Natural killer cell (primary cell): ENCODE data around the gene S100A7A. TPM values are rescaled to one million over a fixed set of nuclear protein-coding genes. Genes with fewer than 3 reads are reported as not detected.

Source experiments
- ATAC-seq, 3 donors: fragments of 150-1000 bp in 2 of 3; fragments of 200-7000 bp in 1 of 3; cut with Tn5 transposase; 1 replicate in 1 of 3; 2 replicates in 2 of 3; pipeline ENCODE4 v1.10.0; 2021; ENCODE audit warnings: mild to moderate bottlenecking in 2 of 3, moderate library complexity in 2 of 3
- DNase-seq, 2 donors: peaks; one replicate each; pipeline versions ENCODE4 v3.0.0 to v3.0.0-alpha.2; 2013 to 2021; ENCODE audit warnings: mixed read lengths in 1 of 2
- H3K27ac ChIP-seq: one replicate; pipeline ENCODE4 v1.5.1; 2013; ENCODE audit warnings: mild to moderate bottlenecking, low read length
- H3K27me3 ChIP-seq: one replicate; pipeline ENCODE4 v1.6.1; 2013; ENCODE audit warnings: low read length; ENCODE audit not compliant: control insufficient read depth, insufficient read depth
- H3K36me3 ChIP-seq: one replicate; pipeline ENCODE4 v1.6.1; 2013; ENCODE audit warnings: low read length; ENCODE audit not compliant: control insufficient read depth, insufficient read depth
- H3K4me1 ChIP-seq: one replicate; pipeline ENCODE4 v1.6.1; 2013; ENCODE audit warnings: low read length; ENCODE audit not compliant: control insufficient read depth, insufficient read depth
- H3K4me3 ChIP-seq: one replicate; pipeline ENCODE4 v1.5.1; 2013; ENCODE audit warnings: low read length
- H3K9me3 ChIP-seq: one replicate; pipeline ENCODE4 v1.6.1; 2013; ENCODE audit warnings: low read length; ENCODE audit not compliant: control insufficient read depth, insufficient read depth
- H3K27ac Mint-ChIP-seq, 2 donors: one replicate each; pipeline ENCODE4 v1.8.0; 2022; ENCODE audit warnings: mild to moderate bottlenecking in 2 of 2, mixed read lengths in 2 of 2, moderate library complexity in 1 of 2
- H3K27me3 Mint-ChIP-seq, 2 donors: one replicate each; pipeline ENCODE4 v1.8.0; 2022; ENCODE audit warnings: low read depth in 2 of 2, mixed read lengths in 2 of 2
- H3K36me3 Mint-ChIP-seq: one replicate; pipeline ENCODE4 v1.8.0; 2022; ENCODE audit warnings: mixed read lengths
- H3K4me1 Mint-ChIP-seq, 2 donors: one replicate each; pipeline ENCODE4 v1.8.0; 2022; ENCODE audit warnings: mixed read lengths in 2 of 2
- H3K4me3 Mint-ChIP-seq: one replicate; pipeline ENCODE4 v1.8.0; 2022; ENCODE audit warnings: mild to moderate bottlenecking, moderate library complexity, mixed read lengths
- H3K9me3 Mint-ChIP-seq, 2 donors: one replicate each; pipeline ENCODE4 v1.8.0; 2022; ENCODE audit warnings: mixed read lengths in 2 of 2
- WGBS: methylation state at CpG from one replicate; pipeline ENCODE4 v1.1.7; 2013; ENCODE audit warnings: missing lambda C conversion rate; ENCODE audit not compliant: insufficient coverage; 5-methylcytosine and 5-hydroxymethylcytosine counted together
- intact Hi-C: fragments of 100-400 bp; cut with micrococcal nuclease; formaldehyde crosslinking; loops from one replicate; pipeline ENCODE4 v1.14.2; 2022
- total RNA-seq, 4 donors: library from RNA; stranded (reverse); fragments of 120-200 nt in 1 of 4; gene quantifications; one replicate each; pipeline versions ENCODE4 v1.2.3 to v1.2.4, GENCODE V29; 2013 to 2022
- TF ChIP-seq, protein P1 (sequence below): fragments of 200-600 bp; IDR thresholded peaks from one replicate; pipeline ENCODE4 v1.8.0; 2022; ENCODE audit warnings: antibody characterized with exemption

S100A7A gene
- total RNA-seq, 3 donors from 2014 or later (not counting 1 experiment from before 2014, with no cell fraction given), result not detected

- no peak for DNase-seq
- Mint-ChIP-seq H3K4me3 (no peak overlapping the region), H3K4me1 (no peaks in the 10 kb centered on the region), H3K27me3 (peaks cover 8 to 11% of the 10 kb centered on the region in 2 donors), H3K36me3 (no peaks in the 10 kb centered on the region), H3K9me3 (no peaks in the 10 kb centered on the region), H3K27ac (no peak overlapping the region)
- WGBS, result 79% methylated on average over 3 of the region's 3 CpGs
- intact Hi-C loops, result no loop called here
- ATAC-seq, result no peak
- Histone ChIP-seq H3K9me3 (no peaks in the 10 kb centered on the region), H3K27ac (no peak overlapping the region), H3K36me3 (no peaks in the 10 kb centered on the region), H3K4me1 (no peaks in the 10 kb centered on the region), H3K27me3 (no peaks in the 10 kb centered on the region), H3K4me3 (no peak overlapping the region)
- TF ChIP-seq, protein P1, sequence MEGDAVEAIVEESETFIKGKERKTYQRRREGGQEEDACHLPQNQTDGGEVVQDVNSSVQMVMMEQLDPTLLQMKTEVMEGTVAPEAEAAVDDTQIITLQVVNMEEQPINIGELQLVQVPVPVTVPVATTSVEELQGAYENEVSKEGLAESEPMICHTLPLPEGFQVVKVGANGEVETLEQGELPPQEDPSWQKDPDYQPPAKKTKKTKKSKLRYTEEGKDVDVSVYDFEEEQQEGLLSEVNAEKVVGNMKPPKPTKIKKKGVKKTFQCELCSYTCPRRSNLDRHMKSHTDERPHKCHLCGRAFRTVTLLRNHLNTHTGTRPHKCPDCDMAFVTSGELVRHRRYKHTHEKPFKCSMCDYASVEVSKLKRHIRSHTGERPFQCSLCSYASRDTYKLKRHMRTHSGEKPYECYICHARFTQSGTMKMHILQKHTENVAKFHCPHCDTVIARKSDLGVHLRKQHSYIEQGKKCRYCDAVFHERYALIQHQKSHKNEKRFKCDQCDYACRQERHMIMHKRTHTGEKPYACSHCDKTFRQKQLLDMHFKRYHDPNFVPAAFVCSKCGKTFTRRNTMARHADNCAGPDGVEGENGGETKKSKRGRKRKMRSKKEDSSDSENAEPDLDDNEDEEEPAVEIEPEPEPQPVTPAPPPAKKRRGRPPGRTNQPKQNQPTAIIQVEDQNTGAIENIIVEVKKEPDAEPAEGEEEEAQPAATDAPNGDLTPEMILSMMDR, result no peak
Observed at GRCh38 chr1:153430561-153430960, 14.2 kb downstream of the S100A7A start.

DNA sequence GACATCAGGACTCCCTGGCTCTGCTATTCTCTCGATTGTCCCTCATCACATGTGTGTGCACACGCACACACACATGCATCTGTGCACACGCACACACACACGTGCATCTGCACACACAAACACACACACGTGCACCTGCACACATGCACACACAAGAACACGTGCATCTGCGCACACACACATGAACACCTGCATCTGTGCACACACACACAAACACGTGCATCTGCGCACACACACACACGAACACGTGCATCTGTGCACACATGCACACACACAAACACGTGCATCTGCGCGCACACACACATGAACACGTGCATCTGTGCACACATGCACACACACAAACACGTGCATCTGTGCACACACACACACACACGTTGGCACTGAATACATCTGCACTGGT lies 14.7 kb downstream of the S100A7A start:
- no peaks in the 10 kb centered on the region for H3K9me3 Mint-ChIP-seq
- no peak overlapping the region for H3K4me3 ChIP-seq
- H3K9me3 ChIP-seq, result no peaks in the 10 kb centered on the region
- intact Hi-C loops, result no loop called here
- H3K36me3 Mint-ChIP-seq, result no peaks in the 10 kb centered on the region
- DNase-seq (no peak), ATAC-seq (no peak)
- no peaks in the 10 kb centered on the region for H3K36me3 ChIP-seq
- H3K4me3 Mint-ChIP-seq, result no peak overlapping the region
- TF ChIP-seq, protein P1, result no peak
- 85% methylated on average over 17 of the region's 17 CpGs for WGBS
- H3K4me1 Mint-ChIP-seq, result no peaks in the 10 kb centered on the region
- no peaks in the 10 kb centered on the region for H3K27me3 ChIP-seq
- no peaks in the 10 kb centered on the region for H3K4me1 ChIP-seq
- H3K27me3 Mint-ChIP-seq, result peaks cover 6 to 11% of the 10 kb centered on the region in 2 donors
- no peak overlapping the region for H3K27ac Mint-ChIP-seq
- H3K27ac ChIP-seq, result no peak overlapping the region

GRCh38 chr1:153431427-153431826 lies 15.1 kb downstream of the S100A7A start:
- DNase-seq (no peak), ATAC-seq (no peak)
- intact Hi-C loops, result no loop called here
- H3K36me3 ChIP-seq, result no peaks in the 10 kb centered on the region
- H3K9me3 Mint-ChIP-seq, result no peaks in the 10 kb centered on the region
- peaks cover 2 to 12% of the 10 kb centered on the region in 2 donors for H3K27me3 Mint-ChIP-seq
- H3K36me3 Mint-ChIP-seq, result no peaks in the 10 kb centered on the region
- TF ChIP-seq, protein P1, result no peak
- H3K27ac Mint-ChIP-seq, result no peak overlapping the region
- no peaks in the 10 kb centered on the region for H3K4me1 Mint-ChIP-seq
- no peaks in the 10 kb centered on the region for H3K27me3 ChIP-seq
- WGBS, result 75% methylated on average over 2 of the region's 3 CpGs
- no peak overlapping the region for H3K4me3 ChIP-seq
- H3K9me3 ChIP-seq, result no peaks in the 10 kb centered on the region
- no peaks in the 10 kb centered on the region for H3K4me1 ChIP-seq
- H3K4me3 Mint-ChIP-seq, result no peak overlapping the region
- no peak overlapping the region for H3K27ac ChIP-seq

DNA sequence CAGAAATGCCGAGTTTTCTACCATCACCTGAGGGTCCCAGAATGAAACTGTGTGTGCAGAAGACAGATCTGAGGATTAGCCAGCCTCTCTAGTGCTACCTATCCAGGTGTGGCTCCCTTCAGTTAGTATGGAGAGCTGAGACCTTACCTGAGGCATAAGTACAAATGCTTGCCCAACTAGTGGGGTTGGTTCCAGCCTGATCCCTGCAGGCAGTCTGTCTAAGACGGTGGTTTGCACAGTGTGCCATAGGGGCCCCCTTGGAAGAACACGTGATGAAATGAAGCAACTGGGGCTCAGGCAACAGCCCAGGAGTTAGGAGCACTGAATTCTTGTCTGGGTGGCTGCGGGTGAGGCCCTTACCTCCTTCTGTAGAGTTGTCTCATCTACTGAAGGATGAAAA lies 15.6 kb downstream of the S100A7A start:
- Mint-ChIP-seq H3K27me3 (peaks cover 0 to 12% of the 10 kb centered on the region in 2 donors), H3K4me1 (no peaks in the 10 kb centered on the region), H3K4me3 (no peak overlapping the region), H3K9me3 (no peaks in the 10 kb centered on the region), H3K27ac (no peak overlapping the region), H3K36me3 (no peaks in the 10 kb centered on the region)
- intact Hi-C loops, result no loop called here
- no peak overlapping the region for H3K27ac ChIP-seq
- H3K9me3 ChIP-seq, result no peaks in the 10 kb centered on the region
- no peaks in the 10 kb centered on the region for H3K4me1 ChIP-seq
- no peaks in the 10 kb centered on the region for H3K36me3 ChIP-seq
- DNase-seq (no peak), ATAC-seq (no peak)
- TF ChIP-seq, protein P1, result no peak
- H3K4me3 ChIP-seq, result no peak overlapping the region
- no peaks in the 10 kb centered on the region for H3K27me3 ChIP-seq
- WGBS, result 75% methylated on average over 4 of the region's 4 CpGs
